ENCODE results near the gene HS3ST4. TPM values are rescaled to one million over a fixed set of nuclear protein-coding genes. Genes with fewer than 3 reads are reported as not detected.

The HS3ST4 gene
- total and polyA plus RNA-seq, 2 donors (not counting 3 experiments of a cell fraction or from before 2014, with no cell fraction given): not detected

GRCh38 chr16:26012376-26012775 lies 320.6 kb downstream of the HS3ST4 start:
- Histone ChIP-seq H3K4me2 (ENCODE audit: insufficient read depth, low read length) (no peak overlapping the region), H3K9ac (replicated peaks; ENCODE audit: extremely low read depth, insufficient read depth, low read length) (no peak overlapping the region), H3K27ac (ENCODE audit: insufficient read depth, low read depth, low read length) (no peak overlapping the region), H3K4me1 (ENCODE audit: control insufficient read depth, extremely low read depth, insufficient read depth, low read length) (no peaks in the 10 kb centered on the region), H4K20me1 (replicated peaks; ENCODE audit: control insufficient read depth, extremely low read depth, insufficient read depth, low read length) (no peaks in the 10 kb centered on the region), H2AFZ (ENCODE audit: low read depth, low read length) (no peak overlapping the region), H3K36me3 (ENCODE audit: control insufficient read depth in 2 of 2, extremely low read depth in 1 of 2, insufficient read depth in 2 of 2, low read length in 2 of 2) (no peaks in the 10 kb centered on the region), H3K79me2 (ENCODE audit: control insufficient read depth, insufficient read depth, low read length) (no peaks in the 10 kb centered on the region), H3K9me1 (replicated peaks; ENCODE audit: control insufficient read depth, extremely low read depth, insufficient read depth, low read length) (no peaks in the 10 kb centered on the region), H3K9me3 (replicated peaks; ENCODE audit: control insufficient read depth, insufficient read depth, low read length) (no peaks in the 10 kb centered on the region), H3K27me3 (ENCODE audit: control insufficient read depth in 2 of 2, insufficient read depth in 2 of 2, low read length in 2 of 2) (no peaks in the 10 kb centered on the region), H3K4me3 (replicated peaks in 1 of 3; ENCODE audit: insufficient read depth in 1 of 3, low read depth in 1 of 3, low read length in 3 of 3) (no peak overlapping the region)
- POLR2A ChIA-PET: no interaction called here
- intact Hi-C loops (cut with micrococcal nuclease): no loop called here
- dilution Hi-C loops (cut with MboI; ENCODE audit: extremely low pct_ligation_motif_present, low sequenced_read_pairs): no loop called here
- BruUV-seq (replicated peaks): no TSS peak
- DNase-seq (ENCODE audit: low read depth, low spot score) (no peak), FAIRE-seq (no peak)
- CTCF ChIA-PET: no interaction called here
- no peak for TF ChIP-seq EZH2 (IDR thresholded peaks at IDR 0.05; ENCODE audit: borderline replicate concordance, low read depth, low read length, severe bottlenecking)

DNA sequence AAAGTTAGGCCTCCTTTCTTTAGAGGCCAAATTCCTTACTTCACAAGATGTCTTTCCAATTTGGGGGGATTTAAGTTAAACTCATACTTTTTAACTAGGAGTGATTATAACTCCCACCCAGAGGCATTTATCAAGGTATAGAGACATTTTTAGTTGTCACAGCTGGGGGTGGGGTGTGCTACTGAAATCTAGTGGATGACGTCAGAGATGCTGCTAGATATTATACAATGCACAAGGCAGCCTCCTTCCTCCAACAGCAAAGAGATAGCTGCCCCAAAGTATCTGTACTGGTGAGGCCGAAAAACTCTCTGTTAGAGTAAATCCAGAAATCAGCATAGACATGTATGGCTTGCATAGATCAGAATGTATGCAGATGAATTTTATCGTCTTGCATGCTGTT lies 324.0 kb downstream of the HS3ST4 start:
- Histone ChIP-seq H3K36me3 (ENCODE audit: control insufficient read depth in 2 of 2, extremely low read depth in 1 of 2, insufficient read depth in 2 of 2, low read length in 2 of 2) (no peaks in the 10 kb centered on the region), H3K27ac (ENCODE audit: insufficient read depth, low read depth, low read length) (no peak overlapping the region), H3K9me3 (replicated peaks; ENCODE audit: control insufficient read depth, insufficient read depth, low read length) (no peaks in the 10 kb centered on the region), H3K4me2 (ENCODE audit: insufficient read depth, low read length) (no peak overlapping the region), H3K4me1 (ENCODE audit: control insufficient read depth, extremely low read depth, insufficient read depth, low read length) (no peaks in the 10 kb centered on the region), H3K4me3 (replicated peaks in 1 of 3; ENCODE audit: insufficient read depth in 1 of 3, low read depth in 1 of 3, low read length in 3 of 3) (no peak overlapping the region), H3K9ac (replicated peaks; ENCODE audit: extremely low read depth, insufficient read depth, low read length) (no peak overlapping the region), H3K9me1 (replicated peaks; ENCODE audit: control insufficient read depth, extremely low read depth, insufficient read depth, low read length) (no peaks in the 10 kb centered on the region), H3K79me2 (ENCODE audit: control insufficient read depth, insufficient read depth, low read length) (no peaks in the 10 kb centered on the region), H2AFZ (ENCODE audit: low read depth, low read length) (no peak overlapping the region), H3K27me3 (ENCODE audit: control insufficient read depth in 2 of 2, insufficient read depth in 2 of 2, low read length in 2 of 2) (no peaks in the 10 kb centered on the region), H4K20me1 (replicated peaks; ENCODE audit: control insufficient read depth, extremely low read depth, insufficient read depth, low read length) (no peaks in the 10 kb centered on the region)
- FAIRE-seq: no peak
- ChIA-PET POLR2A (no interaction called here), CTCF (no interaction called here)
- dilution Hi-C loops (cut with MboI; ENCODE audit: extremely low pct_ligation_motif_present, low sequenced_read_pairs) (no loop called here), intact Hi-C loops (cut with micrococcal nuclease) (no loop called here)
- no peak for TF ChIP-seq EZH2 (IDR thresholded peaks at IDR 0.05; ENCODE audit: borderline replicate concordance, low read depth, low read length, severe bottlenecking)
- DNase-seq (ENCODE audit: low read depth, low spot score): no peak
- no TSS peak for BruUV-seq (replicated peaks)

Measured in endothelial cell of umbilical vein (primary cell).